ENCODE measurements around the gene PSMB1. TPM values are rescaled to one million over a fixed set of nuclear protein-coding genes. Genes with fewer than 3 reads are reported as not detected.
"Not testable (repeated sequence)": the region's sequence is repeated elsewhere in the genome, so short reads cannot be mapped to it uniquely, and the experiment has no call there.

The PSMB1 gene
- polyA plus RNA-seq, 10 donors: 119 to 141 (median 131) TPM

- no peak for DNase-seq
These were observed 10.9 kb downstream of the PSMB1 start for GRCh38 chr6:170542031-170542719.

- no peak for DNase-seq
These were observed 15.8 kb downstream of the PSMB1 start for GRCh38 chr6:170537329-170537728.

GRCh38 chr6:170536671-170537070, 16.4 kb downstream of the PSMB1 start:
- DNase-seq: no peak

- DNase-seq: no peak
These were observed 18.1 kb downstream of the PSMB1 start for GRCh38 chr6:170535004-170535403.

GRCh38 chr6:170533792-170534191, 19.3 kb downstream of the PSMB1 start:
- no peak for DNase-seq

GRCh38 chr6:170532867-170533488, 20.1 kb downstream of the PSMB1 start:
- DNase-seq: no peak

GRCh38 chr6:170529839-170530469, 23.2 kb downstream of the PSMB1 start:
- DNase-seq: peak; percentile 76 to 86 (median 79)

- not testable (repeated sequence) for DNase-seq
These were observed 25.1 kb downstream of the PSMB1 start for GRCh38 chr6:170527995-170528394.

GRCh38 chr6:170525795-170526194, 27.3 kb downstream of the PSMB1 start:
- DNase-seq: no peak

- DNase-seq: peak; percentile 47 to 68 (median 50)
These were observed 29.0 kb downstream of the PSMB1 start for GRCh38 chr6:170524172-170524502.

GRCh38 chr6:170523256-170524171, 29.6 kb downstream of the PSMB1 start:
- DNase-seq: peak in 2 of 3 donors; percentile 9 to 24

- DNase-seq: peak in 1 of 3 donors; percentile 29
These were observed 30.4 kb downstream of the PSMB1 start for GRCh38 chr6:170522565-170523183.

GRCh38 chr6:170516783-170517616, 36.1 kb downstream of the PSMB1 start:
- DNase-seq: peak in 2 of 3 donors; percentile 16 to 41

GRCh38 chr6:170514908-170515307, 38.2 kb downstream of the PSMB1 start:
- no peak for DNase-seq

- DNase-seq: no peak
These were observed 40.9 kb downstream of the PSMB1 start for GRCh38 chr6:170512249-170512648.

GRCh38 chr6:170510631-170511030, 42.5 kb downstream of the PSMB1 start:
- no peak for DNase-seq

- DNase-seq: no peak
These were observed 43.4 kb downstream of the PSMB1 start for GRCh38 chr6:170509723-170510018.

- not testable (repeated sequence) for DNase-seq
These were observed 44.0 kb downstream of the PSMB1 start for GRCh38 chr6:170508892-170509722.

- not testable (repeated sequence) for DNase-seq
These were observed 44.8 kb downstream of the PSMB1 start for GRCh38 chr6:170508275-170508674.

- DNase-seq: not testable (repeated sequence)
These were observed 45.4 kb downstream of the PSMB1 start for GRCh38 chr6:170507728-170508127.

Data from muscle of back (tissue), 11 donors.